ENCODE data around the gene PDPR.
"Not testable (repeated sequence)": the region's sequence is repeated elsewhere in the genome, so short reads cannot be mapped to it uniquely, and the experiment has no call there.

The PDPR gene

DNA sequence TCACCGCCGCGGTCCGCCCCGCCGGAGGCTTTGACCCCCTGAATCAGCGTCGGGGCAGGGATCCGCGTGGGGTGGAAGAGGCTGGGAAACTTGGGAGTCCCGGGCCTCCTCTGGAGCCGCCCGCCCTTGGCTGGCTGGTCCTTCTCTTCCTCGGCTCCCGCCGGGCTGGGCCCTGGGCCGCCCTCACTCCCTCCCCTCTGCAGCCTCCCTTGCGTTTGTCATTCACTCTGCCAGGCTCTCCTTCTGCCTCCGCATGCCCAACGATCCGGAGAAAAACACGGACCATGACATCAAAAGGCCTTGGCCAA lies 74.4 kb downstream of the PDPR start:
- not testable (repeated sequence) for H3K4me3 ChIP-seq (ENCODE audit: insufficient read depth, low read depth, low read length, poor library complexity, severe bottlenecking); H3K36me3 ChIP-seq (ENCODE audit: control insufficient read depth, insufficient read depth, low read length); H3K27ac ChIP-seq (ENCODE audit: insufficient read depth, low read length, poor library complexity, severe bottlenecking); H3K4me1 ChIP-seq (ENCODE audit: control insufficient read depth, insufficient read depth, low read length, poor library complexity, severe bottlenecking); H3K9me3 ChIP-seq (ENCODE audit: control insufficient read depth, low read length); H3K27me3 ChIP-seq (replicated peaks; ENCODE audit: control insufficient read depth, insufficient read depth, low read length, poor library complexity, severe bottlenecking); DNase-seq

DNA sequence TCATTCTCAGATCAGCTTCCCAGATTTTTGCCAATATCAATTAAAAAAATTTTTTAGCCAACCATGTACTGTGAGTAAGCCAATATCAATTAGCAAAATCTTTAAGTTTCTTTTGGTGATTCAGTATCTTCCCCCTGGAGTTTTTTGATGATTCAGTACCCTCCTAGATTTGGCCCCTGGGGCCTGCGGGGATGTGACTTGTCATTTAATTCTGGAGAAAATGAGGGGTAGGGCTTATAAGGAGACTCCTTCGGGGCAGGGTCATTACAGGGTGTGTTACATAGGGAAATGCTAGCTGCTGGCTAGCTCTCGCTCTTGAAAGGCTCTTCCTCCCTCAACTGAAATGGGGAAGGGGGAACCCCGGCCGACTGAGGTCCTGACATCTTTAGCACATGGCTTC lies 76.4 kb downstream of the PDPR start:
- not testable (repeated sequence) for DNase-seq; H3K27me3 ChIP-seq (replicated peaks; ENCODE audit: control insufficient read depth, insufficient read depth, low read length, poor library complexity, severe bottlenecking); H3K36me3 ChIP-seq (ENCODE audit: control insufficient read depth, insufficient read depth, low read length); H3K4me3 ChIP-seq (ENCODE audit: insufficient read depth, low read depth, low read length, poor library complexity, severe bottlenecking); H3K4me1 ChIP-seq (ENCODE audit: control insufficient read depth, insufficient read depth, low read length, poor library complexity, severe bottlenecking); H3K27ac ChIP-seq (ENCODE audit: insufficient read depth, low read length, poor library complexity, severe bottlenecking); H3K9me3 ChIP-seq (ENCODE audit: control insufficient read depth, low read length)

DNA sequence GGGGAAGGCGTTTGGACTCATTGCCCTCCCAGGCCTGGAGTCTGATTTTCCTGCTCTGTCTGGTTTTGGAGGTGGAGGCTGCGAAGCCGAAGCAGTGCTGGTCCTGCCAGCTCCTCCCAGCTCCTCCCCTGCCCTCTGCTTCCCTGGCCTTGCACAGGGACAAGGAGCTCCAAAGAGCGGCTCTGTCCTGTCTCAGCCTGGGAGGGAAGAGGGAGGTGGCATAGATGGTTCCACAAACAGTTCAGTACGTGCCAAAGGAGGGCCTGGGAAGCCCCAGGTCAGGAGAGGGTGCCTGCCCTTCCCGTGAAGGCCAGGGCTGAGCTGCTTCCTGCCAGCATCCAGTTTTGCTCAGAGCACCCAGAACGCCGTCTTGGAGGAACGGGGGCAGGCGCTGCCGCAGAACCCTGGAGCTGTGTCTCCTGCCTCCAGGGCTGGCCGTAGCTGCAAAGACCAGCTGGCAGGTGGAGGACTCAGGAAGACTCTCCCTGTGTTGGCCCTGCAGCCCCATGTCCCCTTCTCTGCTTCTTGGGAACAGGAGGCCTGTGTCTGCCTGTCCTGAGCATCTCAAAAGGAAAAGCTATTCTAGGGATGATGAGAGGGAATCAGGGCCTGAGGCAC lies 82.7 kb downstream of the PDPR start:
- DNase-seq; H3K27ac ChIP-seq (ENCODE audit: insufficient read depth, low read length, poor library complexity, severe bottlenecking); H3K4me3 ChIP-seq (ENCODE audit: insufficient read depth, low read depth, low read length, poor library complexity, severe bottlenecking); H3K36me3 ChIP-seq (ENCODE audit: control insufficient read depth, insufficient read depth, low read length); H3K9me3 ChIP-seq (ENCODE audit: control insufficient read depth, low read length); H3K27me3 ChIP-seq (replicated peaks; ENCODE audit: control insufficient read depth, insufficient read depth, low read length, poor library complexity, severe bottlenecking); H3K4me1 ChIP-seq (ENCODE audit: control insufficient read depth, insufficient read depth, low read length, poor library complexity, severe bottlenecking): not testable (repeated sequence)

DNA sequence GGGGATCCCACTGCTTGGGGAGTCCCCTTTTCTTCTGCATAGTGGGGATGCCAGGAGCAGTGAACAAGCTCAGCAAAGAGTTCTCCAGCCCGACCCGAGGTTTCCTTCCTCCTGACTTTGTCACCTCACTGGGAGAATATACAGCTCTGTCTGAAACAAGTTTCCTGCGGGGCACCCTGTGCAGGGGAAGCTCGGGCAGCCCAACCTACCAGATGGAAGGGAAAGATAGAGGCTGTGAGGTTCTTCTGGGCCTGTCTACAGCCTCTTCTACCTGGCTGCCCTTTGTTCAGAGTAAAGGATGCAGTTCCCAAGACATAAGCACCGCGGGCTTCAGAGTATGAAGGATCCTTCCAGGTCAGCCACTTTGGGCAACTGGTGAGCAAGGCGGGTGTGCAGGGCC lies 83.5 kb downstream of the PDPR start:
- H3K36me3 ChIP-seq (ENCODE audit: control insufficient read depth, insufficient read depth, low read length); H3K4me1 ChIP-seq (ENCODE audit: control insufficient read depth, insufficient read depth, low read length, poor library complexity, severe bottlenecking); DNase-seq; H3K27me3 ChIP-seq (replicated peaks; ENCODE audit: control insufficient read depth, insufficient read depth, low read length, poor library complexity, severe bottlenecking); H3K9me3 ChIP-seq (ENCODE audit: control insufficient read depth, low read length); H3K27ac ChIP-seq (ENCODE audit: insufficient read depth, low read length, poor library complexity, severe bottlenecking); H3K4me3 ChIP-seq (ENCODE audit: insufficient read depth, low read depth, low read length, poor library complexity, severe bottlenecking): not testable (repeated sequence)

DNA sequence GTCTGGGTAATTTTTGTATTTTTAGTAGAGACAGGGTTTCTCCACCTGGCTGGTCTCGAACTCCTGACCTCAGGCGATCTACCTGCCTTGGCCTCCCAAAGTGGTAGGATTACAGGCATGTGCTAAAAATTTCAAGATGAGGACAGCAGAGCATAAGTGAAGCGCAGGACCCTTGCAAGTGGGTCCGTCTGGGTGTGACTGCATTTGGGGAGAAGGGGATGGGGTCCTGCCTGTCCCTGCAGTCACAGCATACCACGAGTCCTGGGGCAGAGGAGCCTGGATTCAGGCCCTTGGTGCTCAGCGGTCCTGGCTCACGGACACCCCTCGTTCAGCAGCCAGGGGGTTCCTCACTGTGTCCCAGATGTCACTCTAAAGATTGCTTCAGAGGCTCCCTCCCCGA lies 84.1 kb downstream of the PDPR start:
- not testable (repeated sequence) for H3K4me1 ChIP-seq (ENCODE audit: control insufficient read depth, insufficient read depth, low read length, poor library complexity, severe bottlenecking); H3K27ac ChIP-seq (ENCODE audit: insufficient read depth, low read length, poor library complexity, severe bottlenecking); DNase-seq; H3K4me3 ChIP-seq (ENCODE audit: insufficient read depth, low read depth, low read length, poor library complexity, severe bottlenecking); H3K9me3 ChIP-seq (ENCODE audit: control insufficient read depth, low read length); H3K36me3 ChIP-seq (ENCODE audit: control insufficient read depth, insufficient read depth, low read length); H3K27me3 ChIP-seq (replicated peaks; ENCODE audit: control insufficient read depth, insufficient read depth, low read length, poor library complexity, severe bottlenecking)

DNA sequence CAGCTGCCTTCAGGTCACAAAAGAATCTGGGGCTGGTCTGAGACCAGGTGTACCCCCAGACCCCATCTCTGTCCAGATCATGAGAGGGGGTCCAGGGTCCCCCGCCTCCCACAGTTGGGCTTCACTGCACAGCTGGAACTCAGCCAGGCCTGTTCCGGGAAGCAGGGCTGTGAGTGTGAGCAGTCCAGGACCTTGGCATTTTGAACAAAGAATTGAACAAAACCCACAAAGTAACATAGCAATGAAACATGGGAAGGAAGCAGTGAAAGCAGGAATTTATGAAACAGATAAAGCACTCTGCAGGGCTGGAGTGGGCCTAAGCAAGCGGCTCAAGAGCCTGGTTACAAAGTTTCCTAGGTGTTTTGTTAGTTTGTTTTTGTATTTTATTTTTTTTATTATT lies 84.5 kb downstream of the PDPR start:
- not testable (repeated sequence) for H3K36me3 ChIP-seq (ENCODE audit: control insufficient read depth, insufficient read depth, low read length); H3K9me3 ChIP-seq (ENCODE audit: control insufficient read depth, low read length); H3K4me1 ChIP-seq (ENCODE audit: control insufficient read depth, insufficient read depth, low read length, poor library complexity, severe bottlenecking); H3K4me3 ChIP-seq (ENCODE audit: insufficient read depth, low read depth, low read length, poor library complexity, severe bottlenecking); DNase-seq; H3K27me3 ChIP-seq (replicated peaks; ENCODE audit: control insufficient read depth, insufficient read depth, low read length, poor library complexity, severe bottlenecking); H3K27ac ChIP-seq (ENCODE audit: insufficient read depth, low read length, poor library complexity, severe bottlenecking)

DNA sequence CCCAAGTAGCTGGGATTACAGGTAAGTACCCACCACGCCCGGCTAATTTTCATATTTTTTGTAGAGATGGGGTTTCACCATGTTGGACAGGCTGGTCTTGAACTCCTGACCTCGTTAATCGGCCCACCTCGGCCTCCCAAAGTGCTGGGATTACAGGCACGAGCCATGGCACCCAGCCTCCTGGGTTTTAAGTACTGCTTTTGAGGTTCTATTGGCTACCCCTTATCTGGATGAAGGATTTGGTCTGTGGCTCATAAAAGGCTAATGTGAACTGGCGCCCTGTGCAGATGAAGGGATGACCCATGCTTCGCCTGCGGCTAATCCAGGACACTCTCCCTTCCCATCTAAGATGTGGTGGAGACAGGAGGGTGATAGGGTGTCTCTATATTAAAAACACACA lies 85.0 kb downstream of the PDPR start:
- H3K27me3 ChIP-seq (replicated peaks; ENCODE audit: control insufficient read depth, insufficient read depth, low read length, poor library complexity, severe bottlenecking); H3K4me3 ChIP-seq (ENCODE audit: insufficient read depth, low read depth, low read length, poor library complexity, severe bottlenecking); H3K9me3 ChIP-seq (ENCODE audit: control insufficient read depth, low read length); DNase-seq; H3K4me1 ChIP-seq (ENCODE audit: control insufficient read depth, insufficient read depth, low read length, poor library complexity, severe bottlenecking); H3K36me3 ChIP-seq (ENCODE audit: control insufficient read depth, insufficient read depth, low read length); H3K27ac ChIP-seq (ENCODE audit: insufficient read depth, low read length, poor library complexity, severe bottlenecking): not testable (repeated sequence)

DNA sequence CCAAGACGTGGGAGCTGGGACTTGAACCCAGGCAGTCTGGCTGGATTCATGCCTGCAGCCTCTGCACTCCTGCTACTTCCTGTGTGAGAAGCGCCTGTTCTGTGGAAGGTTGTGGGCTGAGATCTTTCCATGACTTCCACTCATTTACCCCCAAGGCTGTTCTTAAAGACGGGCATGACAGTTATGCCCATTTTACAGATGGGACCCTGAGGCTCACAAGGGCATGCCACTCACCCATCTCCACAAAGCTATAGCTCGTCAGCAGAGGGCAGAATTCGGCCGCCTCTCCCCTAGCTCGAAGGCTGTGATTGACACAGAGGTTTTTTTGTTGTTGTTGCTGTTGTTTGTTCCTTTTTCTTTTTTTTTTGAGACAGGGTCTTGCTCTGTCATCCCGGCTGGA lies 85.9 kb downstream of the PDPR start:
- H3K27me3 ChIP-seq (replicated peaks; ENCODE audit: control insufficient read depth, insufficient read depth, low read length, poor library complexity, severe bottlenecking); DNase-seq; H3K27ac ChIP-seq (ENCODE audit: insufficient read depth, low read length, poor library complexity, severe bottlenecking); H3K36me3 ChIP-seq (ENCODE audit: control insufficient read depth, insufficient read depth, low read length); H3K4me1 ChIP-seq (ENCODE audit: control insufficient read depth, insufficient read depth, low read length, poor library complexity, severe bottlenecking); H3K4me3 ChIP-seq (ENCODE audit: insufficient read depth, low read depth, low read length, poor library complexity, severe bottlenecking); H3K9me3 ChIP-seq (ENCODE audit: control insufficient read depth, low read length): not testable (repeated sequence)

DNA sequence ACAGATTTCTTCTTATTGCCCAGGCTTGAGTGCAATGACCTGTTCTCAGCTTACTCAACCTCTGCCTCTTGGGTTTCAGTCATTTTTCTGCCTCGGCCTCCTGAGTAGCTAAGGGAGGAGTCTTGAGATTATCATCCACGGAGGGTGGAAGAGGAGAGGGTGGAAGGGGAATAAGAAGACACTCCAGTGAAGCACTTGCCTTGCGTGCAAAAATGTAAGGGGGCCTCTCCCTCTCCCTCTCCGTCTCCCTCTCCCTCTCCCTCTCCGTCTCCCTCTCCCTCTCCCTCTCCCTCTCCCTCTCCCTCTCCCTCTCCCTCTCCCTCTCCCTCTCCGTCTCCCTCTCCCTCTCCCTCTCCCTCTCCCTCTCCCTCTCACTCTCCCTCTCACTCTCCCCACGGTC lies 89.4 kb downstream of the PDPR start:
- H3K27me3 ChIP-seq (replicated peaks; ENCODE audit: control insufficient read depth, insufficient read depth, low read length, poor library complexity, severe bottlenecking); H3K4me3 ChIP-seq (ENCODE audit: insufficient read depth, low read depth, low read length, poor library complexity, severe bottlenecking); DNase-seq; H3K9me3 ChIP-seq (ENCODE audit: control insufficient read depth, low read length); H3K36me3 ChIP-seq (ENCODE audit: control insufficient read depth, insufficient read depth, low read length); H3K4me1 ChIP-seq (ENCODE audit: control insufficient read depth, insufficient read depth, low read length, poor library complexity, severe bottlenecking); H3K27ac ChIP-seq (ENCODE audit: insufficient read depth, low read length, poor library complexity, severe bottlenecking): not testable (repeated sequence)

DNA sequence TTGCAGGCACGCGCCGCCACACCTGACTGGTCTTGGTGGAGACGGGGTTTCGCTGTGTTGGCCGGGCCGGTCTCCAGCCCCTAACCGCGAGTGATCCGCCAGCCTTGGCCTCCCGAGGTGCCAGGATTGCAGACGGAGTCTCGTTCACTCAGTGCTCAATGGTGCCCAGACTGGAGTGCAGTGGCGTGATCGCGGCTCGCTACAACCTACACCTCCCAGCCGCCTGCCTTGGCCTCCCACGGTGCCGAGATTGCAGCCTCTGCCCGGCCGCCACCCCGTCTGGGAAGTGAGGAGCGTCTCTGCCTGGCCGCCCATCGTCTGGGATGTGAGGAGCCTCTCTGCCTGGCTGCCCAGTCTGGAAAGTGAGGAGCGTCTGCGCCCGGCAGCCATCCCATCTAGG lies 89.9 kb downstream of the PDPR start:
- H3K4me3 ChIP-seq (ENCODE audit: insufficient read depth, low read depth, low read length, poor library complexity, severe bottlenecking); H3K27me3 ChIP-seq (replicated peaks; ENCODE audit: control insufficient read depth, insufficient read depth, low read length, poor library complexity, severe bottlenecking); H3K27ac ChIP-seq (ENCODE audit: insufficient read depth, low read length, poor library complexity, severe bottlenecking); H3K4me1 ChIP-seq (ENCODE audit: control insufficient read depth, insufficient read depth, low read length, poor library complexity, severe bottlenecking); DNase-seq; H3K9me3 ChIP-seq (ENCODE audit: control insufficient read depth, low read length); H3K36me3 ChIP-seq (ENCODE audit: control insufficient read depth, insufficient read depth, low read length): not testable (repeated sequence)
